ENCODE data around the gene SCNN1A.

The SCNN1A gene

DNA sequence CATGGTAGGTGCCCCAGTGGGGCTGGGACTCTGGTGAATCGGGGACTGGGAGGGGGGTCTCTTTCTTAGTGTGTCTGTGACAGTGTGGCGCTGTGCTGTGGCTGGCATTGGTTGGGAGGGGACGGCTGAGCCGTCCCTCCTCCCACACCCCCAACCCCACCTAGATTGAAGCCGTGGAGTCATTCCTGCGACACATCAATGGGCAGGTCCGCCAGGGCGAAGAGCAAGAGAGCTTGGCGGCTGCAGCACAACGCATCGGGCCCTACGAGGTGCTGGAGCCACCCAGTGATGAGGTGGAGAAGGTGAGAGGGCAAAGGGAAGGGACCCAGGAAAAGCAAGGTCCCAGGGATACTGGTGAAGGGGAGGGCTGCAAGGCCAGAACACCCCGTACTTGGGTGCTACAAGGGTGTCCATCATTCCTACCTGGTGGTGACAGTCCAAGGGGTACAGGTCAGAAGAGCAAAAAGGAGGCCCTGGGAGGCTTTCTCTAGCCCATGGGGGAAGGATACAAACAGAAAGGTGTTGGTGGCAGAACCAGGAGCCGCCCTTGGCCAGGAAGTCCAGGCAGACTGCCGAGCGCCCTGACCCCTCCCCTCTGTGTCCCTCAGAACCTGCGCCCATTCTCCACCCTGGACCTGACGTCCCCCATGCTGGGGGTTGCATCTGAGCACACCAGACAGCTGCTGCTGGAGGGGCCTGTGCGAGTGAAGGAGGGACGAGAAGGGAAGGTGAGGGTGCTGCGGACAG lies 57.5 kb downstream of the SCNN1A start:
- DNase-seq (ENCODE audit: low read depth): no peak

DNA sequence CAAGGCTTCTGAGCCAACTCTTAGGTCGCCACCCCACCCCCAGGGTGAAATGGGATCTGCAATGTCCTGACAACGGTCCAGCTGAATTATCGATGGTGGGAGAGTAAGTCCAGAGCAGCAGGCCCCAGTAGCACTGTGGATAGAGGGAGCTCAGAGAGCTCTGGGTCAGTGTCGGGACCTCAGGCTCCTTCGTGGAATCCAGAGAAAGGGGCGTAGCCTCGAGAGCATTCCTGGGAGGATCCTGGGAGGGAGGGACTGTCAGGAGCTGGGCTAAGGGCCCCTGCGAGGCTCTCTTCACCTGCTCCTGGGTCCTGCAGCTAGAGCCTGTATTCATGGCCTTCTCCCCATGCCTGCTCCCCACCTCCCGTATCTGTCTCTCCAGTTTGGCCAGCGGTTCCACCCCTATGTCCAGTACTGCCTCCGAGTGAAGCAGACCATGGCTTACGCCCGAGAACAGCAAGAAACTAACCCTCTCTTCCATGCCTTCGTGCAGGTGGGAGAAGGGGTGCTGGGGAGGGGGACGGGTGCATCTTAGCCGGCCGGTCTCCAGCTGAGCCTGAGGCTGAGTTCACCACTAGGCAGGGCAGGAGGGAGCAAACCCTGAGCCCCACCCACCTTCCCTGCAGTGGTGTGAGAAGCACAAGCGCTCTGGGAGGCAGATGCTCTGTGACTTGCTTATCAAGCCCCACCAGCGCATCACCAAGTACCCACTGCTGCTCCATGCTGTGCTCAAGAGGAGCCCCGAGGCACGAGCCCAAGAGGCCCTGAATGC lies 58.3 kb downstream of the SCNN1A start:
- no peak for DNase-seq (ENCODE audit: low read depth)

DNA sequence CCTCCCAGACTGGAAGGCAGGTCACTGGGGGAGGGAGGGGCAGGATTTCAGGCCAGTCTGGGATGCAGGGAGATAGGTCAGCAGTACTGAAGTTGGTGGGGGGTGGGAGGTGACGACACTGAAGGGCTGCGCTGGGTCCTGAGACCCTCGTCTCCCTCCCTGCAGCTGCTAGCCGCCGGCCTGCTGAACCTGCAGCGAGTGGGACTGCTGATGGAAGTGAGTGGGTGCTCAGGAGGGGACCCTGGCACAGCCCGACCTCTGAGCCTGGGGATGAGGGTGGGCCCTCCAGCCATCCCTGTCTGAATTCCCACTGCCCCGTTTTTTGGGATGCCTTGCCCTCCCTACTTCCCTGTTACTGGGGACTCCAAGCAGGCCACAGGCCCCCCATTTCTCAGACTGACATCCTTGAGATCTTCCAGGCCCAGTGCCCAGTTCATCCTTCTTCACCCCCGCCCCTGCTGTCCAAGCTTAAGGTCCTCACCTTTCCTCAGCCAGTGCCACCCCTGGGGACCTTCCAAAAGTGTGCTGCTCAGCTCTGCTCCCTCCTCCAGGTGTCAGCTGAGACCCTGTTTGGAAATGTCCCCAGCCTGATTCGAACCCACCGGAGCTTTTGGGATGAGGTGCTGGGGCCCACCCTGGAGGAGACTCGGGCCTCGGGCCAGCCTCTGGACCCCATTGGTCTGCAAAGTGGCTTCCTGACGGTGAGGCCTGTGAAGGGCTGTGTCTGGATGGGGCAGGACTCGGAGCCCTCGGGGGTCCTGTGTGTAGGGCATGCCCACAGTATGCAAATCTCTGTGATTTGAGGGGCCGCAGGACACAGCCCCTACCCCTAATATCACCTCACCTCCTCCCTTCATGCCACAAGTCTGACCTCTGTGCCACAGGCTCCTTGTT lies 59.4 kb downstream of the SCNN1A start:
- DNase-seq (ENCODE audit: low read depth): no peak

DNA sequence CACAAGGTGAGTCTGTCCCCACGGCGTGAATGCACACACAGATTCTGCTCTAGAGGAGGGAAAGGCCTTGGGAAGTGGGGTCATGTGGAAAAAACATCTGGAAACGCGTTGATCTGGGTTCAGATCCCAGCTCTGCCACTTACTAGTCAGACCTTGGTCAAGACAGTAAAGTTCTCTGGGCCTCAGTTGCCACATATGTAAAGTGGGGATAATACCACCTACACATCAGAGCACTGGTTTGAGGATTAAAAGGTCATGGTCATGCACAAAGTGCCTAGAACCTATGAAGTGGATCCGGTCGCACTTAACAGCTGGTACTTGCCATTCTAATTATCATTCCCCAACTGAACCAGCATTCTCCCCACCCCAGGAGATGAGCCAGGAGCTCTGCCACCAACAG lies 60.2 kb downstream of the SCNN1A start:
- no peak for DNase-seq (ENCODE audit: low read depth)

DNA sequence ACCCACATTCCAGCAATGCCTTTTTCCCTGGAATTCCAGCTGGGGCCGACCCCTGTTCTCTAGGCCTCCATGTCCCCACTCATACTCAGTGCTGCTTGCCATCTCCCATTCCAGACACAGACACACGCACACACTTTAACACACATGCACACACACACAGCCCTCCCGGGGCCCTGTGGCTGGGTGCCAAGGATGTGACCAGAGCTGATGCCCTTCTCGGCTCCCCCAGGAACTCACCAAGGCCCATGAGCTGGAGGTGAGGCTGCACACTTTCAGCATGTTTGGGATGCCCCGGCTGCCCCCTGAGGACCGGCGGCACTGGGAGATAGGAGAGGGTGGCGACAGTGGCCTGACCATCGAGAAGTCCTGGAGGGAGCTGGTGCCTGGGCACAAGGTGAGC lies 60.6 kb downstream of the SCNN1A start:
- DNase-seq (ENCODE audit: low read depth): no peak

DNA sequence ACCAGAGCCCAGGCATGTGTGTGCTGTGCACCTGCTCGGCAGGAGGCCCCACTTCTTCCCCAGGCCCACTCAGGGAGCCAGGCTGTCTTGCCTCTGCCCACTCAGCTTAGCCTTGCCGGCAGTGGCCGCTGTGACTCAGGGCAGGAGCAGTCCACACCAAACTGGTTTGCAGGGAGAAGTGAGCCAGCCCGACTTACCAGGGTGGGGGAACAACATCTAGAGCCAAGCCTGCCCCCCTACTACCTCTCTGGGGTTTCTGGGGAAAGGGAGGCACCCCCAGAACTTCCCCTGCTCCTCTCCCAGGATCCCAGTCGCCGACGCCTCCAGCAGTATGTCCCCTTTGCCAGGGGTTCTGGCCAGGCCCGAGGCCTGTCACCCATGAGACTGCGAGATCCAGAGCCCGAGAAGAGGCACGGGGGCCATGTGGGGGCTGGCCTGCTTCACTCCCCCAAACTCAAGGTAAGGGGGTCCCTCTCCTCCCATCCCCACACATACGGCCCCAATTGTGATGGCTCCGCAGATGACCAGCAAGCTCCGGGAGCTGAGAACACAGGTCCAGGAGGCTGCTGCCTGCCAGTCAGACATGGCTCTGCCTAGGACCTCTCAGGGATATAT lies 61.9 kb downstream of the SCNN1A start:
- no peak for DNase-seq (ENCODE audit: low read depth)

DNA sequence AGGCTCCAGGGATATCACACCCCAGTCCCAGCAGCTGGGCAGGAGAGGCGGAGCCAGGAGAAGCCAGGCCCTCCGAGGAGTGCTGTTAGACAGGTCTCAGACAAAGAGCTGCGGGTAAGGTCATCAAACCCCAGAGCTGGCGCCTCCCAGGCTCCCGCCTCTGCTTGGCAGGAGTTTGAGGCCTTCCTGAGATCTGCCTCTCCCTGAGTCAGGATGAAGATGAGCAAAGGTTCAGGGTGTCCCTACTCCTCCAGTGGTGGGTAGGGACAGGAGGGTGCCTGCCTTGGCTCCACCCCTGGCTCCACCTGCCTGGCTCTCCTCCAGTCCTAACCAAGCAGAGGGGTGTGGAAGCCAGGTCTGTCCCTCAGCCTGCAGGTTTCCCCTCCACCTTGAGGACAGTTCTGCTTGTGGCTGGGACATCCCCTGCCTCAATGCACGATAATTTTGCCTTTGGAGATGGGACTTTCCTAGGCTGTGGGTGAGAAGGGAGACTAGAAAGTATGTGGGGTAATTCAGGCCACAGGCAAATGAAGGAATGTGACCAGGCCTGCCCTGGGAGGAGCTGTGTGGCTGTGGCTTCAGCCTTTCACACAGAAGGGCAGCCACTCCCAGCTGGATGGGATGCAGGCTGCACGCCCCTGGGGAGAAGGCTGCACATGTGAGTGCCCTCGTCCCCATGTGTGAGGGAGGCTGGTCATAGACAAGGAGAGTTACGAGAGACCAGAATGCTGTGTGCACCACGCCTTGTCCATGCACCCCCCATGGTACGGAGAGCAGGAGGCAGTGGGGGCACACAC lies 62.6 kb downstream of the SCNN1A start:
- no peak for DNase-seq (ENCODE audit: low read depth)

DNA sequence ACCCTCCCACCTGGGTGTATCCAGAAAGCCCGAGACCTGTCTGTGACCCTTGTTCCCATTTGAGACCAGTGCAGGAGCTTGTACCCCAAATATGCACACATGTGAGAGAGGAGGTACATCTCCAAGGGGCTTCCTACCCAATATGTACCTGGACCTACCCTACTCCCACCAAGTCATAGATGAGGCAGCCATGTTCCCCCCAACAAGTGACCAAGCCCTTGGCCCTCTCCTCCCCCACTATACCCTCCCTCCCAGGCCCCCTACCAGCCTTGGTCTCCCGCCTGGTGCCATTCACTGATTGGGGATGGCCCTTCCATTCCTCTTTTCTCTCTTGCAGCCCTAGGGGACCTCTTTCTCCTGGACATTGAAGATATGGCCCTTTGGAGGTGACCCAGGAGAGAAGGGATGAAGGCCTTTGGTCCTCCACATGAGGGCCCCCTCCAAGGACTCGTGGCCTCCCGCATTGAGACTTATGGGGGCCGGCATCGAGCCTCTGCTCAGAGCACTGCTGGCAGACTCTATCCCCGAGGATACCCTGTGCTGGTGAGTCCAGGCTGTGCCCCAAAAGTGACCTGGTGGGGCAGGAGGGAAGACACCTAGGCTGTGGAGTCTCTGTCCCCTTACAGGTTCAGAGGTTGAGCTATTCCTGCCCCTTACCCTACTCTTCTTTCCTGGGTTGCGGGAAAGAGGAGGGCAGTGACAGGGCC lies 63.4 kb downstream of the SCNN1A start:
- no peak for DNase-seq (ENCODE audit: low read depth)

DNA sequence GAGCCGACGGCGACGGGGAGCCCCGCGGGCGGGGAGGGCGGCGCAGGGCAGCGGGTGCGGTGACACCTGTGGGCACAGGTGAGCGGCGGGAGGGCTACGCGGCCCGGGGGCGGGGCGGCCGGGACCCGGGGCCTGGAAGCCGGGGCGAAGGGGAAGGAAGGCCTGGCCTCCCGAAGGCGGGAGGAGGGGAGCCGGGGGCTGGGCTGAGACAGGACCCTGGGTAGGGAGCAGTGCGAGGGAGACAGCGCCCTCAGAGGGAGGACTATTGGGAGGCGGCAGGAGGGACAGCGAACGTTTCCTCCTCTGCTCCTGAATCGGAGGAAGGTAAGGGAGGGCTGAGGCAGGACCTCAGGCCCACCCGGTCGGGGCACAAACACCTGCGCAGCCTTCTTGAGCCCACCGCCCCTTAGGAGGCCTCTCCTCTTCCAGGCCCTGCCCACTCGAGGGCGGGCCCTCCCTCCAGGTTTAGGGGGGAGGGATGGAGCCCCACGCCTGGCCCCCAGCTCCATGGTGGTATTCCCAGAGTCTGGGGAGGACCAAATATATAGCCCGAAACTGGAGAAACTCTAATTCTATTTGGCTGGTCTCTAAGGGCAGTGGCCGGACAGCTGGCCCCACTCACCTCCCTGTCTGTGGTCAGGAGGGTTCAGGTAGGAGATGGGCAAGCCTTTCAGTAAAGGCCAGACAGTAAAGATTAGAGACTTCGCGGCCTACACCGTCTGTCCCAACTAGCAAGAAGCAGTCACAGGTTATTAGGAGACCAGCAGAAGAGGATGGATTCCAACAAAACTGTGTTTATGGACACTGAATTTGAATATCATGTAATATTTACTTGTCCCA lies 64.4 kb downstream of the SCNN1A start:
- no peak for DNase-seq (ENCODE audit: low read depth)

DNA sequence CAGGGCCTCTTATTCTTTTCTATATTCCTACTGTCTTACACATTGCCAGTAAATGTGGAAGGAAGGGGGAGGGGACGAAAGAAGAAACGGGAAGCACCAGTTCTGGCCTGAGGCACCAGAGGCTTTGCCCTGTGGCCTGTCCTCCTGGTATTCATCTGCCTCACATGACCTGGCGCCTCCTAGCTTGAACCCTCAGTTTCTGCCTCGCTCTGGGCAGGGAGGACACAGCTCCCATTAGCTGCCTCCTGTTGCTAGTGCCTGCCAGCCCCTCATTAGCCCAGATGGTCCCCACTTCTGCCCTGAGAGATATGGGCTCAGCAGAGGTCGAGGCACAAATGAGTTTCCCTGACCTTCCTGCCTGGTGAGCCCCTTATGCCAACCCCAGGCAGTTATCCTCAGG lies 67.8 kb downstream of the SCNN1A start:
- DNase-seq (ENCODE audit: low read depth): no peak

DNA sequence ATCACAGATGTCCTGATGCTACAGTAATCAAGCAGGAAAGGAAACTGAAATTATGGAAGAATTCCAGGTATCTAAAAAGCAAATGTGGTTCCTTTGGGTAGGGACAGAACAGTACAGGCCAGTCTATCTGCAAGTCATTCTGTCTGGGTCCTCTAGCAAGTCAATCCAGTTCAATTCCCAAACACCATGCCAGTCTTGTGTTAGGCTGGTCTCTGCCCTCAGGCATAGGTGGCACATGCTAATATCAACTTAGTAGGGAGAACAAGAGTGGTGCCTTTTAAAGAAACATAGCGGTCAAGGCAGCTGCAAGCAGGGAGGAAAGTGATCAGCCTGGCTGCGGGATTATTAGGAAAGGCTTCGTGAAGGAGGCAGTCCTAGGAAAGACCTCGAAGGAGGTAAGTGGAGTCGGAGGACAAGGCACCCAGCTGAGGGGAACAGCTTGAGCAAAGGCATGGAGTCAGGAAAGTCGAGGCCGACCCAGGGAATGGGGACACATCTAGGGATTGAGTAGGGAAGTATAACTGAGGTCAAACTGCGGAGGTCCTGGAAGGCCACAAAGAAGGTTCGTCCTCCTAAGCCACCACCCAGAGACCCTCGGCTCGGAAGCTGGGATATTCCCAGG lies 68.7 kb downstream of the SCNN1A start:
- no peak for DNase-seq (ENCODE audit: low read depth)

DNA sequence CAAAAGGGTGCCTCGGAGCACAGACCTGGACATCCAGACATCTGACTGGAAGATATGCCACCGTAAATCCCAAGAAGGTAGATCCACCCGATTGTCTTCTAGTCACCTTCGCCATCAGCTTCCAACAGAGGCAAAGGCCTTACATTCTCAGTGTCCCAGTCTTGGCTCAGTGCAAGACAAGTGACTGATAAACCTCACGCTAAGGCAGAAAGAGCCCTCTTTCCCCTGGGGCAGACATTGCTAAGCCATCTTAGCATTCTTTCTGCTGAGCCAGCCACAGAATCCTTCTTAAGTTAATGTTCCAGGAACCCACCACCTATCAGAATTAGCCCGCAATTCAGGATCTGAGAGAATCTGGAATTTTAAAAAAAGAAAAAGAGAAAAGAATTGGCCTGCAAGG lies 69.2 kb downstream of the SCNN1A start:
- DNase-seq (ENCODE audit: low read depth): no peak

DNA sequence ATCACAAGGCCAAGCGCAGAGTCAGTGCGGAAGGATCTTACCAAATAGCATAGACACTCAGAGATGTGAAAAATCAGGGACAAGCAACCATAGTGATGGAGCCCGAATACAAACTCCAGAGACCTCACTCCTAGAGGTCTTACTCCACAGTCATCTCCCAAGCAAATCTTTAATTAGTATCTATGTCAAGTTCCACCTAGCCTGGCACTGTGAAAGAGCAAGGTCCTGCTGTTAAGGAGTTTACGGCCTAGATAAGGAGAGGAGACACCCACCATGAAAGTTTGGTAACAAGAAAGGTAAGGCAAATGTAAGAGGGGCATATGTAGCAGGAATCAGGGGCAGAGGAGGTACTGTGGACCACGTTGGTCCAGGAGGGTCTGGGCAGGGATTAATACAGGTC lies 72.3 kb downstream of the SCNN1A start:
- DNase-seq (ENCODE audit: low read depth): no peak

DNA sequence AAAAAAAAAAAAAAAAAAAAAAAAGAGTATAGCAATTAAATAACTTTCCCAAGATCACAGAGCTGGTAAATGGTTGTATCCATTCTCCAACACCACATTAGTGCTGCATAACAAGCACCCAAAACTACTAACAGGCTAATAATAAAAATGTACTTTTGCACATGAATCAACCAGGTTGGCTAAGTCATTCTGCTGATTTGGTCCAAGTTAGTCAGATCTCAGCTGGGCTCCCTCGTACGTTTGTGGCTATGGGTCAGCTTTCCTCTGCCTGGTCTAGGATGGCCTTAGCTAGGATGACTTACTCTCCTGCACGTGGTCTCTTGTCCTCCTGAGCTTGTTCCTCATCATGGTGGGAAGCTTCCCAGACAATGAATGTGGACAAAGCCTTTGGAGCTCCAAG lies 72.7 kb downstream of the SCNN1A start:
- no peak for DNase-seq (ENCODE audit: low read depth)

DNA sequence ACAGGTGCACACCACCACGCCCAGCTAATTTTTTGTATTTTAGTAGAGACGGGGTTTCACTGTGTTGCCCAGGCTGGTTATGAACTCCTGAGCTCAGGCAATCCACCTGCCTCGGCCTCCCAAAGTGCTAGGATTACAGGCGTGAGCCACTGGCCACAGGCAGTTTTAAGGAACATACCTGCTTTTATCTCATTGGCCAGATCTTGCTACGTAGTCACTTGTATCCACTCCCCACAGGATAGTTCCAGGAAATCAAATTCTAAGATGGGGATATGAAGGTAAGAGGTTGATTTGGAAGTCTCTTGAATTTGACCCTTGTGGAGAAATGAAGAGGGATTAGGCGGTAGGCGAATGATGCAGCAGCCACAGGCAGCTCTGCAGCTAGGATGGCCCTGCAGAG lies 73.6 kb downstream of the SCNN1A start:
- no peak for DNase-seq (ENCODE audit: low read depth)

DNA sequence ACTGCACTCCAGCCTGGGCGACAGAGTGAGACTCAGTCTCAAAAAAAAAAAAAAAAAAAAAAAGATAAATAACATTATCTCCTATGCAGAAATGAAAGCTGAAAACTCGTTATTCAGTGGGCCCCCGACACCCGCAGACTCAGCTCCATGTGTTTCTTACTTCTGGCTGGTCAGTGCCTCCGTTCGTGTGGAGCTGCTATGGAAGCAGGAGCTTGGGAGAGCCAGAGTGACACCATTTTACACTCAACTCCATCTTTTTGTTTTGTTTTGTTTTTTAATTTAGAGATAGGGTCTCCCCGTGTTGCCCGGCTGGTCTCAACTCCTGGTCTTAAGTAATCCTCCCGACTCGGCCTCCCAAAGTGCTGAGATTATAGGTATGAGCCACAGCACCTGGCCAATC lies 78.2 kb downstream of the SCNN1A start:
- no peak for DNase-seq (ENCODE audit: low read depth)
